GM21381 (cell line): Measurements from ENCODE around the gene ZBTB7A.

Source experiments
- ATAC-seq: cut with Tn5 transposase; IDR thresholded peaks from one replicate; pipeline ENCODE4 v1.9.1; 2021; ENCODE audit warnings: mild to moderate bottlenecking, moderate library complexity; ENCODE audit not compliant: unreplicated experiment

ZBTB7A gene

DNA sequence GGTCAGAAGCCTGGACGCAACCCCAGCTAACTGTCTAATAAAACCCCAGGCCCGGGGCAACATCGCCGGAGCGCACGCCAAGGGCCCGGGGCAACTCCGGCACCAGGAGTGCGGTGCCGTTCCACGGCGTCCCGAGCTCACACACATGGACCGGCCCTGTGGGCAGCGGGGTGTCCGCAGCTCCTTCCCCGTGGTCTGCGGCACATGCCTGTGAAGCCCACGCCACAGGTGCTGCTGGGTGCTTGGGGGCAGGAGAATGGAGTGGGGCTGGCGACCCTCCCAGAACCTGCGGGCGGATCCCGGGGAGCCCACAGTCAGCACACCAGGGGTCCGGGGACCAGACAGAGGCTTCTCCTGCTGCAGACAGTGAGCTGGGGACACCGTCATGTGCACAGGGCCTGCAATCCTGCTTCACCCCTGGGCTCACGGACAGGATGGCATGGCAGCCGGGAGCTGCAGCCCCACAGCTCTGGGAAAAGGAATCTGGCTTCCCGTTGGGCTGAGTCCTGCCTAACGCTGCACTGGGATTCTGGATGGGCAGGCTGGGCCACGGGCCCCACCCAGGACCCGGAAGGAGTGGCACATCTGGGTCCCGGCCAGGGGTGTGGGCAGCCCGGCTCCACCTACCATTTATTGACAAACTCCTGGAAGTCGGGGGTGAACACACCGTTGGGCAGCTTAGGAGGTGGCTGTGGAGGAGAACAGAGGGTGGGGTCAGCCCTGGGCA lies 28.2 kb upstream of the ZBTB7A start:
- no peak for ATAC-seq

DNA sequence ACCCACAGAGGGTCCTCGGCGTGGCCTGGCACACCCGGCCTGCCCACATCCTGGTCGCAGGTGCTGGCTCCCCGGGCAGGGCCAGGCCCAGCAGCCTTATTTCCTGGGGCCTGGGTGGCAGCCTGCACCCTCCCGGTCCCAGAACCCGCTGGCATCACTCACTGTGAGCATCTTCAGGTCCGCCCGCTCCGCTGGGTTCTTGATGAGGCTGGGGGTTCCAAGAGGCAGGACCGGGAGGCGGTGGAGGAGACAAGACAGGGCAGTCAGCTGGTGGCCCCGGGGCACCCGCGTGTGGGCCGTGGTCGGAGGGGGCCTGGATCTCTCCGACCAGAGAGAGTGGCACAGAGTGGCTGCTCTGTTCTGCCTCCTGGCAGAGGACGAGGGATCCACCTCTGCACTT lies 27.6 kb upstream of the ZBTB7A start:
- no peak for ATAC-seq

DNA sequence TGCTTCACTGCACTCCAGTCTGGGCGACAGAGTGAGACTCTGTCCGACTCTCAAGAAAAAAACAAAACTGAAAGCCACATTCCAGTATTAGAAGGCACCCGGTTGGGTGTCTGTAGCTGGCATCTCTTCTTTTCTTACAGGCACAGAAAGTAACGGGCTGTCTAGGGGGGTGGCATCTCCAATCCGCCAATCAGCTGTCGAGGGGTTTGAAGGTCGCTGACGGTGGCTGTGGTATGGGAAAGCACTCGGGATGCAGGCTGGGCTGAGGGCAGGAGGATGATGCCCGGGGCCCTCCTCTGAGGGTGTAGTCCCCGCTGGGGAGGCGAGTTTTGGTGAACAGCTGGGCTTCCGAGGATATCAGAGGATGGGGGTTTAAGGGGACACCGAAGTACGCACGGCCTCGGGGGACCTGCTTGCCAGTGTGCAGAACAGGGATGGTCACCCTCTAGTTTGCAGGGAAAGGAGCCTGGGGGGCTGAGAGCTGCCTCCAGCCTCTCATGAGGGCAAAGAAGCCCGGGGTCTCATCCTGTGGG lies 27.0 kb upstream of the ZBTB7A start:
- ATAC-seq = no peak

DNA sequence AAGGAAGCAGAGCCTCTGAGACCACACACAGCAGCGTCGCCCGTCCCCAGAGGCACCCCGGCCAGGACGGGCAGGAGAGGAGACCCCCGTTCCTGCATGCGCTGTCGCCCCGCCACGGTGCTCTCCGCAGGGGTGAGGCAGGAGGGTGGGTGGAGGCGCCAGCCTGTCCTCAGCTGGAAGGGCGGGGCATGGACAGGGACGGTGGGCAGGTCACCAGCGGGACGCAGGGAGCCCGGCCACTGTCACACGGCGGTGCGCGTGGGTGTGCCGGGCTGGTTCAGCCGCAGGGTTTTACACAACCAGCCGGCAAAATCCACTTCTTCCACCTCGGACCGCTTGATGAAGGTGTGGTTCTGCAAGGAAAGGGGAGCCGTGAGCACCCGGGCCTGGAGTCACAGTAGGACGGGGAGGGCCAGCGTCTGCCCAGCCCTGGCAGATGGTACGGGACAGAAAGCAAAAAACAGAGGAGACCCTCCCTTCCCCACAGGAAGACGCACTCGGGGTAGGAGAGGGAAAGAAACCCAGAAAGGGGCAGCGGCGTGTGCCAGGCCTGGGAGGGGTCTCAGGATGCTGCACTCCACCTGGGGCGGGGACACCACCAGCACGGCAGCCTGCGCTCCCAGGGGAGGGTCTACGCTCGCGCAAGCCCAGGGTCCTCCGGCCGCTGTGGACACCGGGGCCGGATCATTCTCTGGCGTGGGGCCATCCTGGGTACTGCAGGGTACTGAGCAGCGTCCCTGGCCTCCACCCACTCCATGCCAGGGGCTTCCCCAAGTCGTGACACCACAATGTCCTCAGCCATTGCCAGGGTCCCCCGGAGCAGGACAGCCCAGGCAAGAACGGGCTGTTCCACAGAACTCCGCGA lies 23.9 kb upstream of the ZBTB7A start:
- ATAC-seq = no peak

DNA sequence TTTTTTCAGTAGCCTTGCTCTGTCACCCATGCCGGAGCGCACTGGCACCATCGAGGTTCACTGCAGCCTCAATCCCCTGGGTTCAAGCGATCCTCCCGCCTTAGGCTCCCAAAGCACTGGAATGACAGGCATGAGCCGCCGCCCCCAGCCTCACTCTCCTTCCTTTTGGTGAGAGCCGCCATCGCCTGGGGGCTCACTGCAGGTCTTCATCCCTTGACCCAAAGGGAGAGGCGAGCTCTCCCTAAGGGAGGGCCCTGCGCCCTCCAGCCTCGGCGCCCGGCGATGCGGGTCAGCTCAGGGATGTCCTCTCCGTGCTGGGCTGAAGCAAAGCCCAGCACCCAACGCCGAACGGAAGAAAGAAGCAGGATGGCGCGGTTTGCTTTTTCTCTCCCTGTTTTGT lies 23.2 kb upstream of the ZBTB7A start:
- ATAC-seq = no peak

DNA sequence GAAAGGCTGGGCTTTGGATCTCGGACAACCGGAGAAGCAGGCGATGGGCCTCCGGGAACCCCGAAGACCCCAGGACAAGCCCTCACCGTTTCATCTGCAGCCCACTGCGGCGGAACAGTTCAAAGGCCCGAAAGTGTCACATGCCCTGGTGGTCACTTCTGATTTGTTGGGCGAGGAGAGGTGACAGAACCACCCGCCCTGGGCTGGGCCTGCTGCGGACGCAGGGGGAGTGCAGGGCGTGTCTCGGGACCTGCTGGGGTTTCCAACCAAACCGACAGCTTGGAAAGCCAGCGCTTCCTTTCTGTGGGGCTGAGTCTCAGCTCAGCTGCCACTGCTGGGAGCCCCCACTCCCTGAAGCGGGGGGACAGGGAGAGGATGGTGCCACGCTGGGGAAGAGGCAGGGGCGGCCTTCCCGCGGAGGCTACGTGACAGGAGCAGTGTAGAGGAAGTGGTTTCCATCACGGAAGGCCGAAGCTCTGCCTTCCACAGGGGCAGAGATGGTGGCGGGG lies 22.8 kb upstream of the ZBTB7A start:
- ATAC-seq = peak; percentile 72

DNA sequence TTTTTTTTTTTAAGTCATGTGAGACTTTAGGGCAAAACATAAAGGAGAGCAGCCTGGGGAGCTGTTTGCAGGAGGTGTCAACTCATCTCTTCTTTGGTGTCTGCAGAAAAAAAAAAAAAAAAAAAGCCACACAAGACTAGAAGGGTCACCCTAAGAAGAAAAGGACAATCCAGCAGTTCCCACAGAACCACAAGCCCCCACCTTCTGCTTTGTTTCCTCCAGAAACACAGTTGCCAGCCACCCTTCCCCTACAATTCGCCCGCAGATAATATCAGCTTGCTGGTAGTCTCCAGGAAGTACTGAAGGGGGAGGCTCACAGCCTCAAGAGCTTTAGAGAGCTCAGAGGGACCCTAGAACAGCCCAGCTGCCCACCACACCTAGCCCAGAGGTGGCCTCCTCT lies 22.3 kb upstream of the ZBTB7A start:
- ATAC-seq = peak; percentile 20

DNA sequence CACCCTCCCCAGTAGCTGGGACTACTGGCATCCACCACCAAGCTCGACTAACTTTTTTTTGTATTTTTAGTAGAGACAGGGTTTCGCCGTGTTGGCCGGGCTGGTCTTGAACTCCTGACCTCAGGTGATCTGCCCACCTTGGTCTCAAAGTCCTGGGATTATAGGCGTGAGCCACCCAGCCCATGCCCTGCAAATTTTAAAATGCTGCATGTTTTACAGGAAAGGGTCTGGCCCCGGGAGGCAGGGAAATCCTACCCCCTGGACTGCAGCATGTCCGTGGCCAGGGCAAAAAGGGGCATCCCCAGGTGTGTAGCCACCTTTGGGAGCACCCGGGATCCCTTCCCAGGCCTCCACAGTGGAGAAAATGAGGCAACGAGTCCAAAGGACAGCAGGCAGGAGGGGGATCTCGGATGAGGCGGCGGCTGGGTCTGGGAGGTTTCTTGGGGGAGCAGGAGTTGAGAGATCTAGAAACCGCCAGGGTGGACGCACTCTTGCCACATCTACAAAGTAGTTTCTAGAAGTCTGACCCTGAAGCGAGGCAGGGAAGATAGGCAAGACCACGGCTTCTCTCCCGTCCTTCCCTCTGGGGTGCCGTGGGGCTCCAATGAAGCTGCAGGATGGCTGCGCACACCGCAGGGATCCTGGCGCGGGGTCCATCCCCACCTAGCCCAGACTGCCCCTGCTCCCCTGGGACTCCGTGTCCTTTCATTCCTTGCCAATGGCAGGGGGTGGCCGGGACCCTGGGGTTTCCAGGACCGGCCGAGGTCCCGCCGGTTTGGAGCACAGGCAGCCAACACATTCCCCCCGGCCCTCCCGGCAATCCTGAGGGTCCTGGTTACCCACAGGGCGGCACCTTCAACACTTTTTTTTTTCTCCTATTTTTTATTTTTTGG lies 21.3 kb upstream of the ZBTB7A start:
- no peak for ATAC-seq

DNA sequence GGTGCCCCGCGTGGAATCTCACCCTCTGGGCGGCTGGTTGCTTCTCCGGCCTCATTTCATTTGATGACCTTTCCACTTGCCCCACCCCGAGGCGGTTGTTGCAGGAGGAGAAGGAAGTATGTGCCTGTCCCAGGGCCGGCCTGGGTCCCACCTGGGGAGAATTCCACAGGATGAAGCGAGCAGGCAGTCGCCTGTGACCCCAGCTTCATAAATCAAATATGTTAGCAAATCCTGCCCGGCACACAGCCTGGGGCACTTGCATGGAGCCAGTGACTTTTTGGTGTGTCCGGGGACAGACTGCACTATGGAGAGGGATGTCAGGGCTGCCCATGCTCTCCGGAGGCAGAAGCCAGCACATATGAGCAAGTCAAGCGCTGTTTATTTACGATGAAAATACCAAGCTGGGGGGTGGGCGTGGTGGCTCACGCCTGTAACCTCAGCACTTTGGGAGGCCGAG lies 19.7 kb upstream of the ZBTB7A start:
- ATAC-seq = no peak

DNA sequence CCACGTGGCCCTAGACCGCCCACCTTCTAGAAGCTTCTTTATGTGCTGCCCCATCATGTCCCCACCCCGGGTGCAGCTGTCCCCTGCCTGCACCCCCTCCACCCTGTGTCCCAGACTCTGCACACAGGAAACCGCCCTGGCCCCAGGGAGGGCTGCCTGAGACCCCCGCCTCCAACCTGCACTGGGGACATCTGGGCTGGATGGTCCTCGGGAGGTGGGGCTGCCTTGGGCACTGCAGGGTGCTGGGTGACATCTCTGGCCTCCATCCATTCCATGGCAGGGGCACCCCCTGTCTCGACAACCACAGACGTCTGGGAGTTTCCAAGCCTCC lies 17.8 kb upstream of the ZBTB7A start:
- no peak for ATAC-seq

DNA sequence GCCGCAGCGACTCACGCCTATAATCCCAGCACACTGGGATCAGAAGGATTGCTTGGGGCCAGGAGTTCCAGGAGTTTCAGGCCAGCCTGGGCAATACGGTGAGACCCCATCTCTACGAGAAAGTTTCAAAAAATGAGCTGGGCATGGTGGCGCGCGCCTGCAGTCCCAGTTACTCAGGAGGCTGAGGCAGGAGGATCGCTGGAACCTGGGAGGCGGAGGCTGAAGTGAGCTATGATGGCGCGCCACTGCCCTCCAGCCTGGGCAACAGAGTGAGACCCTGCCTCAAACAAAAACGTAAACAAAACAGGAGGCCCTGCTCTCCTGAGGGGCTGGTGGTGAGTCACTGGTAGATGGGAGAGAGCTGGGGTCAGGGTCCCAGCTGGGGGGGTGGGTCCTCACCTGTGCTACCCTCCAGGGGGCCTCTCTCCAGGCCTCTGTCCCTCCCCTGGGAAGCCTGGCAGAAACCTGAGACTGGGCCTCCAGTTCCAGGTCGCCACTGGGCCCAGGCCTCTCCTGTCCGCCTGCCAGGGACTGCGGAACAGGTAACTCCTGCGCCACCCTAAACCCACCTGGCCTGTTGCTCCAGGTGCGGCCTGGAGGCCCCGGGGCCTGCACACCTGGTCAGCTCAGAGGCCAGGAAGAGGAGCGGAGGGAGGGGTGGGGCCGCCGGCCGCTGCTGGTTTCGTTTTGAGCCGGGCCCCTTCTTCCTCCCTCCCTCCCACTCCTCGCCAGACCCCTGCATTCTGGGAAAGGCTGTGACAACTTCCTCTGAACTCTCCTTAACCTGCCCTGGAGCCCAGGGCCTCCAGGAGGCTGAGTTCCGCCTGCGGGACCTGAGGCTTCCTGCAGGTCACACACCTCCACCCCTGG lies 17.2 kb upstream of the ZBTB7A start:
- ATAC-seq = no peak

DNA sequence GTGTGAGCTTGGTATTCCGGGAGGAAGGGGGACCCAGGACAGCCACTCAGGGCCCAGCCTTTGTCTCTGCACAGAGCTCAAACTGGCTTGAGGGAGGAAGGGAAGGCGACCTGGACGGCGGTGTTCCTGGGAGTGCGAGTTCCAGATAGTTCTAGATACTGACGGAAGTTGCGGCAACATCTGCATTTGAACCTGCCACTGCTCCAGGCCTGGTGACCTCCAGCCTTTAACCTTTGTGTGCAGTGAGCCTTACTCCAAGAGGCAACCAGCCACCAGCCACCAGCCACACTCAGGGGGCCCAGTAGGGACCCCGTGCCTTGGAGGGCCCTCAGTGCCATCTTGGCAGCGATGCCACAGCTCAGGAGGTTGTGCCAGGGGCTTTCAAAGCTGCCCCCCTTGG lies 15.5 kb upstream of the ZBTB7A start:
- ATAC-seq = no peak

DNA sequence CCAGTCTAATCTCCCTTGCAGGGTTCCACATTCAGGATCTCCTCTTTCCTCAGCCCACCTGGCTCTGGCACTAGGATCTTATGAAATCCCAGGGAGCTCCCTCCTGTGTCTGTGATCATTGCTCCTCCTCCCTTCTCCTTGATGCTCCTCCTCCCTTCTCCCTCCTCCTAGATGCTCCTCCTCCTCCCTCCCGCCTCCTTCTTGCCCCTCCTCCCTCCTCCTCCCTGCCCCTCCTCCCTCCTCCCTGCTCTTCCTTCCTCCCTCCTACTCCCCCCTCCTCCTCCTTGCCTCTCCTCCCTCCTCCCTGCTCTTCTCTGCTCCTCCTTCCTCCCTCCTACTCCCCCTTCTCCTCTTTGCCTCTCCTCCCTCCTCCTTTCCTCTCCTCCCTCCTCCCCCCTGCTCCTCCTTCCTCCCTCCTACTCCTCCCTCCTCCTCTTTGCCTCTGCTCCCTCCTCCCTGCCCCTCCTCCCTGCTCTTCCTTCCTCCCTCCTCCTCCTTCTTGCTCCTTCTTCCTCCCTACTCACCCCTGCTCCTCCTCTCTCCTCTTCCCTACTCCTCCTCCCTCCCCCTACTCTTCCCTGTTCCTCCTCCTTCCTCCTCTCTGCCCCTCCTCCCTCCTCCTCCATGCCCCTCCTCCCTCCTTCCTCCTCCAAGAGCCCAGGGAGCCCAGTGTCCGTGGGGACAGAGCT lies 14.9 kb upstream of the ZBTB7A start:
- no peak for ATAC-seq

DNA sequence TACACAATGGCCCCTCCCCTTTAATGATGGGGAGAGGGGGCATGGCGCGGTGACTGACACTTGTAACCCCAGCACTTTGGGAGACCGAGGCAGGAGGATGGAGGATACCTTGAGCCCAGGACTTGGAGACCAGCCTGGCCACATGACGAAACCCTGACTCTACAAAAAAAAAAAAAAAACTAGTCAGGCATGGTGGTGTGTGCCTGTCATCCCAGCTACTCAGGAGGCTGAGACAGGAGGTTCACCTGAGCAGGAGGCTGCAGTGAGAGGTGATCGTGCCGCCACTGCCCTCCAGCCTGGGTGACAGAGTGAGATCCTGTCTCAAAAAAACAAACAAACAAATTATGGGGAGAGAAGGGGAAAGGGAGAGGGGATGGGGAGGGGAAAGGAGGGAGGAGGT lies 13.8 kb upstream of the ZBTB7A start:
- ATAC-seq = no peak

DNA sequence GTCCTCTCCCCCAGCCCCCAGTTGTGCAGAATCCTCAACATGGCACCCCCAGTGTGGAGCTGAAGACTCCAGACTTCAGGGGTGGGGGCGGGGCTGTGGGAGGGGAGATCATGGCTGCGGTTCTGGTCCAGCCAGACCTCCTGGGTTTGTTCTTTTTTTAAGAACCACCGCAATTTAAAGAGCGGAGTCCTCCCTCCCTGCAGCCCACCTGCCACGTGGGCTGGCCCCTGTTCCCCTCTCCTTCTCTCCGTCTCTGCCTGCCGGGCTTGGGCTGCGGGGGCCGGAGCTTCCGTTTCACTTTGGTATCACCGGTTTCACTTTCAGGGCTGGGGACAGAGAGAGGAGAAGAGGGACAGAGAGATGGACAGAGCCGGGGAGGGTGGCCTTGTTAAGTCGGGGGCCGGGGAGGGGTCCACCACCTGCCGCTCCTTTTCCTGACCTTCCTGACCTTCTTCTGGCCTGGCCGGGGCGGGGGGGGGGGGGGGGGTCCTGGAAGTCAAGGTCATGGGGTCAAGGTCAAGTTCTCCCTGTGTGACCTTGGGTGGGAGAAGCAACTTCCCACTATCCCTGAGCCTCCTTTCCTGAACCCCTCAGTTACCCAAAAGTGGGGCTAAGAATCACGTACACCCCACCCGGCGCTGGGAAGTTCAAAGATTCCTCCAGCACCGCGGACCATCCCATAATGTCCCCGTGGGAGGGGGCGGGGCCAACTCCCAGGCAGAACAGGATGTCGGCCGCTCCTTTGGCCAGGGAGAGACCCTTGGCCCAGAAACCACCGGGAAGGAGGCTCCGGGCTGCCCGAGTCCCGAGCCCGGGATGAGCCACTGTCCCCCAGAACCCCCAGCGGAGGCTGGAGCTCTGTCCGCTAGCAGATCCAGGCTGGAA lies 11.3 kb upstream of the ZBTB7A start:
- no peak for ATAC-seq

DNA sequence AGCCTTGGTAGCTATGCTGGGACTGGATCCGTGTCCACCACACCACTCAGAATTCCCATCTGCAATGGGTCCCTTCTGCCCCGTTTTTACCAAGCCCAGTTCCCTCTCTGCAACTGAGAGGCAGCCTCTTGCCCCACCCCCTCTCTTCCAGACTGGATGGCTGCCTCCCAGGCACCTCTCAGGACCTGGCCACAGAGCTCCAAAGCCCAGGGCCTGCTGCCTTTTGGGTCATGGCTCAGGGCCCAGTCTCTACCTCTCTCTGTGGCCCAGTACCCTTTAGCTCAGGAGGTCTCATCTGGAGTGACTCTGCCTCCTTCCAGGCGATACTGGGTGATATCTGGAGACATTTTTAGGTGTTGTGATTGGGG lies 10.3 kb upstream of the ZBTB7A start:
- ATAC-seq = no peak

DNA sequence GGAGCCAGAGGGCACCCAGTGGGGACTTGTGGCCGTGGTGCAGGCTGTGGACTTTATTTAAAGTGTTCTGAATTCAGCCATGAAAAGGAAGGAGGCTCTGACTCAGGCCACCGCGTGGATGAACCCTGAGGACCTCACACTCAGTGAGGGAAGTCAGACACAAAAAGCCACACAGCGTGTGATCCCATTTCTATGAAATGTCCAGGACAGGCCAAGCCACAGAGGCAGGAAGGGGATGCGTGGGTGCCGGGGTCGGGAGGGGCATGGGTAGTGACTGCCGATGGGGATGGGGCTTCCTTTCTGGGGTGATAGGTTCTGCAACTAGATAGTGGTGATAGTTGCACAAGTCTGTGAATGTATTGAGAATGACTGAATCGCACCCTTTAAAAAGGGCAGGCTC lies 8.7 kb upstream of the ZBTB7A start:
- ATAC-seq = no peak

DNA sequence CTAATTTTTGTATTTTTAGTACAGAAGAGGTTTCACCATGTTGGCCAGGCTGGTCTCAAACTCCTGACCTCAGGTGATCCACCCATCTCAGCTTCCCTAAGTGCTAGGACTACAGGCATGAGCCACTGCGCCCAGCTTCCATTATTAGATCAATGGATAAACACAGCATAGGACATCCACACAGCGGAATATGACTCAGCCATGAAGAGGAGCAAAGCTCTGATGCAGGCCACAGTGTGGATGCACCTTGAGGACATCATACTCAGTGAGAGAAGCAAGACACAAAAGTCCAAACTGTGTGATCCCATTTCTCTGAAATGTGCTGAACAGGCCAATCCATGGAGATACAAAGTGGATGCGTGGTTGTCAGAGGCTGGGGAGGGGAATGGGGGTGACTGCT lies 4.9 kb upstream of the ZBTB7A start:
- ATAC-seq = no peak
